ENCODE measurements around the gene CYSRT1.

The CYSRT1 gene

DNA sequence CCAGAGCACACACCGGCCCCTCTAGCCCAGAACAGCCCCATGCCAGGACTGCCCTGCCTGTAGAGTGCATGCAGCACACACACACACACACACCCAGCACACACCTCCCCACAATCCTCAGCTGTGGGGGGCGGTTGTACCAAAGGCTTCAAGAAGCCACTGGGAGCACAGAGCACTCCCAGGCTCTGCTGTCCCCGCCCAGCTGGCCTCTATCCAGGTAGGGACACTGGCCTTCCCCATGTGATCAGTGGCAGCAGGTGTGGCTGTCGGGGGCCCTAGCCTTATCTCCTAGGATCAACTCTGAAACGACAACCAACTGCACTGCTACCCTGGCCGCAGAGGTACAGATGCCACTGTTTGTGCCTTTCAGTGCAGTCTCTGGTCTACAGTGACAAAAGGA lies 38.6 kb upstream of the CYSRT1 start:
- Mint-ChIP-seq H3K4me1 (peaks cover 37% of the 10 kb centered on the region), H3K9me3 (no peaks in the 10 kb centered on the region)
- CTCF ChIA-PET, result no interaction called here

GRCh38 chr9:137187386-137187785 lies 37.6 kb upstream of the CYSRT1 start:
- peaks cover 32% of the 10 kb centered on the region for H3K36me3 Mint-ChIP-seq
- no peak for DNase-seq
- no peaks in the 10 kb centered on the region for H3K9me3 Mint-ChIP-seq
- H3K4me3 Mint-ChIP-seq, result peak overlapping the region; percentile 90
- peaks cover 10% of the 10 kb centered on the region for H3K27me3 Mint-ChIP-seq
- H3K4me1 Mint-ChIP-seq, result peaks cover 37% of the 10 kb centered on the region
- CTCF ChIA-PET, result interaction anchor here (1.2 to 3.1 kb wide), 5 partner anchors 8 to 141 kb away, joined by 3 to 21 read pairs (median 3); partner anchors contain the start of genes CYSRT1, RNF208 and RNF224
- peak overlapping the region; percentile 96 for H3K27ac Mint-ChIP-seq

More for the DNA sequence above, 38.6 kb upstream of the CYSRT1 start:
- Mint-ChIP-seq H3K27ac (peak overlapping the region; percentile 71), H3K36me3 (peaks cover 36% of the 10 kb centered on the region), H3K27me3 (peaks cover 10% of the 10 kb centered on the region), H3K4me3 (peak overlapping the region; percentile 90)
- DNase-seq, result no peak

DNA sequence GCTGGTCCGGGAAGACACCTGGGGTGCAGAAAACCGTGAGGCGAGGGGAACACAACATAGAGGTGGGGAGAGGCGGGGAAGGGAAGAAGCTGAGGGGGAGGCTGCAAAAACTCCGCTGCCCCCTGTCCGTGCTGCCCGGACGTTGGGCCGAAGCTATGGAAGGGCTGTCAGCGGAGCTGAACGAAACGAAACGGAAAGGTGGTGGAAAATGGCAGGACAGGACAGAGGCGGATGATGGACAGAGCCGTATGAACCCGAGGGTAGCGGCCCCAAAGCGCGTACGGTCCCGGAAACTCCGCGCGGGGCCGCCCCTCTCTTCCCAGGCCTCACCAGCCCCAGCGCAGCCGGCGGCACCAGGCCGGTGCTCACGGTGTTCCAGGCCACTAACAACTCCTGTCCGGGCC lies 36.9 kb upstream of the CYSRT1 start:
- no peaks in the 10 kb centered on the region for H3K9me3 Mint-ChIP-seq
- no peak for DNase-seq
- H3K4me3 Mint-ChIP-seq, result peak overlapping the region; percentile 90
- H3K36me3 Mint-ChIP-seq, result peaks cover 29% of the 10 kb centered on the region
- CTCF ChIA-PET, result interaction anchor here (1.2 to 3.1 kb wide), 6 partner anchors 9 to 141 kb away, joined by 3 to 21 read pairs (median 3); partner anchors contain the start of genes CYSRT1, RNF208 and RNF224
- peak overlapping the region; percentile 96 for H3K27ac Mint-ChIP-seq
- H3K27me3 Mint-ChIP-seq, result peaks cover 10% of the 10 kb centered on the region
- H3K4me1 Mint-ChIP-seq, result peaks cover 37% of the 10 kb centered on the region

- peak within 1 kb of the TSS; percentile 97 for H3K4me3 Mint-ChIP-seq
- H3K27ac Mint-ChIP-seq, result peak within 1 kb of the TSS; percentile 96
- DNase-seq, result peak; percentile 92
- CTCF ChIA-PET, result interaction anchor here (0.8 to 3.1 kb wide), 13 partner anchors 10 to 160 kb away, joined by 3 to 21 read pairs (median 4); partner anchors contain the start of genes CYSRT1, RNF208, RNF224 and TPRN
- H3K9me3 Mint-ChIP-seq, result no peaks in the 10 kb centered on the region
- peaks cover 10% of the 10 kb centered on the region for H3K27me3 Mint-ChIP-seq
- H3K4me1 Mint-ChIP-seq, result peaks cover 37% of the 10 kb centered on the region
- peaks cover 24% of the 10 kb centered on the region for H3K36me3 Mint-ChIP-seq
Observed at GRCh38 chr9:137188490-137189296, 36.3 kb upstream of the CYSRT1 start, which contains the start of the genes ANAPC2 and SSNA1. Gene ANAPC2, minus strand, starts transcription at chr9:137188560. Its CDS starts 28 bp downstream, at chr9:137188532. Gene SSNA1, plus strand, starts transcription at chr9:137188676. Its CDS starts 51 bp downstream, at chr9:137188727.

DNA sequence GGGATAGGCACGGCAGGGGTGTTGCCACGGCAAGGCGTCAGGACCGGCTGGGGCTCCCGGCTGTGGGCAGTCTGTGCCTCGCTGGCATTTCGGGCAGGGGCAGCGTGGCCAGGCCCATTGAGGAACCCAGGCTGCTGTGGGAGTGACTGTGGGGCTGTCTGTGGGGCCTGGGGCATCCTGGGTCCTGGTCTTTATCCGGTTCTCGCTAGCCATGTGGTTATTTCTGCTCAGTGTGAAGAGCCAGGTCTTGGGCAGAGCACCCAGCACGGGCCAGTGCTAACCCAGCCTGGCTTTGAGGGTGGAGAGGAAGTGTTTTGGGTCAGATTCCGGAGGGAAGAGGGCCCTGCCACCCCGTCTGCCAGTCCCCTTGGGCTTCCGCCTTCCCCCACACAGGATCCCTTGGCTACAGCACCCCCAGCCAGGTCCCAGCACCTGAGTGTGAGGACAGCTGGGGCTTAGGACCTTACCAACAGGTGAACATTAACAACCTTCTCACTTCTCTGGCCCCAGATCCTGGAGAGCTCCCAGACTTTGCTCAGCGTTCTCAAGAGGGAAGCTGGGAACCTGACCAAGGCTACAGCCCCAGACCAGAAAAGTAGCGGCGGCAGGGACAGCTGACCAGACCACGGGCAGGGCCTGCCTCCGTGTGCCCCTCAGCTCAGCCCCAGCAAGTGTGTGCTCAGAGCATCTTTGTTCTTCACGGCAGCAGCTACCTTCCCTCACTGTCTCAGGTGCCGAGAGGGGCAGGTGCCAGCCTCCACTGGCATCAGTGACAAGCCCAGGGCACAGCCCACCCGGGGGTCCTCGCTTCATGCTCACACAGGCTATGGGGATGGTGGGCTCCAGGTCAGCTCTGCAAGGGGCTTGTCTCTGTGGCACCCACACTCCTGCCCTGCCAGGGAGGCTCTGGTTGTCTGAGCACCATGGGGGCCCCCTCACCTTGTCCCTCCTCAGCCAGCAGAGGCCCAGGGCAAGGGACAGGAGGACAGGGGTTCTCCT lies 35.4 kb upstream of the CYSRT1 start:
- no peaks in the 10 kb centered on the region for H3K9me3 Mint-ChIP-seq
- CTCF ChIA-PET, result interaction anchor here (0.8 to 3.1 kb wide), 13 partner anchors 9 to 160 kb away, joined by 3 to 21 read pairs (median 4); partner anchors contain the start of genes CYSRT1, NDOR1, RNF208 and RNF224
- peaks cover 35% of the 10 kb centered on the region for H3K4me1 Mint-ChIP-seq
- H3K36me3 Mint-ChIP-seq, result peaks cover 16% of the 10 kb centered on the region
- peak overlapping the region; percentile 96 for H3K27ac Mint-ChIP-seq
- peaks cover 10% of the 10 kb centered on the region for H3K27me3 Mint-ChIP-seq
- H3K4me3 Mint-ChIP-seq, result peak overlapping the region; percentile 97
- DNase-seq, result no peak

GRCh38 chr9:137190315-137190856 lies 34.6 kb upstream of the CYSRT1 start:
- Mint-ChIP-seq H3K36me3 (peaks cover 16% of the 10 kb centered on the region), H3K9me3 (no peaks in the 10 kb centered on the region), H3K4me3 (peak overlapping the region; percentile 97), H3K27me3 (peaks cover 10% of the 10 kb centered on the region), H3K4me1 (peaks cover 35% of the 10 kb centered on the region), H3K27ac (no peak overlapping the region)
- DNase-seq, result no peak
- CTCF ChIA-PET, result interaction anchor here (1.1 to 3.1 kb wide), 4 partner anchors 14 to 50 kb away, joined by 3 to 21 read pairs (median 4); partner anchors contain the start of genes CYSRT1, NDOR1, RNF224 and SLC34A3

DNA sequence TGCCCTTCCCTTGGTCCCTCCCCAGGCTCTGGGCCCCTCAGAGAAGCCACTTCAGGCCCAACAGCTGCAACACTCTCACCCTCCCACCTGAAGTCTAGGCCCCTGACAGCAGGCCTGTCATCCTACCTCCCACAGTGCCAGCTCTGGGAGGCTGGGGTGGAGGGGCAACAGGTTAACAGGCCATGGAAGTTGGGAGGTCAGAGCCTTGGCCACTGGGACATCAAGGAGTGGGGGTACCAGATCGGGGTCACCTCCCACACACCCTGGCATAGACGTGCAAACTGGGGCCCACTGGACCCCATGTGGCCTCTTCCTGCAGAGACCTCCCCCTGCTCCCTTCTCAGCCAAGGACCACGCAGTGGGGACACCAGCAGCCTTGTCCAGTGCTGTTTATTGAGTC lies 33.7 kb upstream of the CYSRT1 start:
- Mint-ChIP-seq H3K4me1 (peaks cover 34% of the 10 kb centered on the region), H3K27me3 (peaks cover 10% of the 10 kb centered on the region), H3K9me3 (no peaks in the 10 kb centered on the region), H3K27ac (peak overlapping the region; percentile 42), H3K36me3 (peaks cover 16% of the 10 kb centered on the region), H3K4me3 (peak overlapping the region; percentile 61)
- DNase-seq, result no peak
- CTCF ChIA-PET, result interaction anchor here (1.1 to 1.6 kb wide), 2 partner anchors 13 to 40 kb away, joined by 3 read pairs; partner anchors contain the start of gene SLC34A3

DNA sequence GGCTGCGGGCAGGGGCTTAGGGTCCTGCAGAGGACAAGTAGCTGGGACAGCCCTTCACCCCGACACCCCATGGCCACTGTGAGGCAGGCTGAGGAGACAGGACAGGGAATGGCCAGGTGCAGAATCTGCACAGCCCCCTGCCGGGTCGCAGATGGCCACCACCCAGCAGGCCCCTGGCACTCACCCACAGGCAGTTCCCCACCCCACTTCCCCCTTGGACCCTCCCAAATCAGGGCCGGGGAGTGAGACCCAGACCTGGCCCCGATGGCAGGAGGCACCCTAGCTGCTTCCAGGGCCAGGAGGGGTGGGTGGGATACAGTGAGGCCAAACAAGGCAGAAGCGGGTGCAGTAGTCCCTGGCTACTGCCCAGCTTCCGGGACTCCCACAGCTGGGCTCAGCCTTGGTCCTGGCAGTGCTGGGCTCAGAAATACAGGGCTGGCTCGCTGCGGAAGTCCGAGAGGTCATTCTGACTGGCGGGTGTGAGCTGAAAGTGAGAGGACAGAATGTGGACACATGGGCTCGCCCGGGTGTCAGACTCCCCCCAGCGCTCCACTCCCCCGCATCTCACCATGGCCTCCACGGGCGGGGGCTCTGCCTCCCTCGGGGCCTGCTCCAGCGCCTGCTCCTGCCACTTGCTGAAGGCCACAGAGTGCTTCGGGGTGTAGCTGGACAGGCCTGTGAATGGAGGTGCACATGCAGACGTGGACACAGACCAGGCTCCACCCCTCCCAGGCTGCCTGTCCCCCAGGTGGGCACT lies 33.1 kb upstream of the CYSRT1 start:
- Mint-ChIP-seq H3K27me3 (peaks cover 10% of the 10 kb centered on the region), H3K9me3 (no peaks in the 10 kb centered on the region)
- CTCF ChIA-PET, result interaction anchor here (1.1 to 1.6 kb wide), 2 partner anchors 14 to 39 kb away, joined by 3 read pairs; partner anchors contain the start of gene SLC34A3

DNA sequence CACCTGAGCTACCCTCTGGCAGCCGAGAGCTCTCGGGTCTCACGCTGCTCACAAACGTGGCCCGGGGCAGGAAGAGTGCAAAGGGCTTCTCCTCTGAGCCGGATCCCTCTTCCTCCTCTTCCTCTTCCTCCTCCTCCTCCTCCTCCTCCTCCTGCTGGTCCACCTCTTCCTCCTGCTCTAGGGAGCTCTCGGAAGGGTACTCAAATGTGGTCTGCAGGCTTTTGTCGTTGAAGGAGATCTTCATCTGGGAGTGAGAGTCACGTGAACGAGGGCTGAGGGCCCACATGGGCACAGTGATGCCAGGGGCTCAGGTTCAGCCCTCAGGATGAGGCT lies 32.6 kb upstream of the CYSRT1 start:
- Mint-ChIP-seq H3K27ac (peak overlapping the region; percentile 45), H3K36me3 (peaks cover 13% of the 10 kb centered on the region), H3K4me1 (peaks cover 23% of the 10 kb centered on the region), H3K27me3 (peaks cover 10% of the 10 kb centered on the region), H3K4me3 (no peak overlapping the region), H3K9me3 (no peaks in the 10 kb centered on the region)
- DNase-seq, result no peak
- CTCF ChIA-PET, result interaction anchor here (1.0 to 1.6 kb wide), 2 partner anchors 14 to 30 kb away, joined by 3 read pairs; no protein-coding TSS in a partner anchor

More for the DNA sequence above, 33.1 kb upstream of the CYSRT1 start:
- H3K36me3 Mint-ChIP-seq, result peaks cover 13% of the 10 kb centered on the region
- H3K27ac Mint-ChIP-seq, result no peak overlapping the region
- DNase-seq, result no peak
- no peak overlapping the region for H3K4me3 Mint-ChIP-seq
- H3K4me1 Mint-ChIP-seq, result peaks cover 28% of the 10 kb centered on the region

DNA sequence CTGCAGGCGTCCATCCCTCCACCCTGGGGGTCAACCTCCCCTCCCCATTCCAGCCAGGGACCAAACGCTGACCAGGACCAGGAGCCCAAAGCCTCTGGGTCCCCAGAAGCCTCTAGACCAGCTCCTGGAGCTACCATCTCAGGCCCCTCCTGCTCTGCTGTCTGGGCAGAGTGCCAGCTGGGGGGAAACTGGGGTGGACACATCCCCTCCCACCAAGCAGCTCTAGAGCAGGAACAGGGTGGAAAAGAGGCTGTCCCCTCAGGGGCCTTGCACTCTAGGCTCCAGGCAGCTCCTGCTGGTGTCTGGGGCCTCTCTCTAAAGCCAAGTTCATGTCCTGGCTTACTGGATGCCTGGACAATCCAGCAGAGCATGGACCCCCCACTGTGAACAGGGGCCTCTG lies 32.1 kb upstream of the CYSRT1 start:
- Mint-ChIP-seq H3K4me3 (no peak overlapping the region), H3K36me3 (peaks cover 13% of the 10 kb centered on the region), H3K9me3 (no peaks in the 10 kb centered on the region), H3K4me1 (peaks cover 20% of the 10 kb centered on the region), H3K27ac (peak overlapping the region; percentile 45), H3K27me3 (peaks cover 8% of the 10 kb centered on the region)
- DNase-seq, result no peak
- CTCF ChIA-PET, result interaction anchor here (1.0 to 1.6 kb wide), 3 partner anchors 15 to 32 kb away, joined by 3 read pairs; partner anchors contain the start of gene CYSRT1

DNA sequence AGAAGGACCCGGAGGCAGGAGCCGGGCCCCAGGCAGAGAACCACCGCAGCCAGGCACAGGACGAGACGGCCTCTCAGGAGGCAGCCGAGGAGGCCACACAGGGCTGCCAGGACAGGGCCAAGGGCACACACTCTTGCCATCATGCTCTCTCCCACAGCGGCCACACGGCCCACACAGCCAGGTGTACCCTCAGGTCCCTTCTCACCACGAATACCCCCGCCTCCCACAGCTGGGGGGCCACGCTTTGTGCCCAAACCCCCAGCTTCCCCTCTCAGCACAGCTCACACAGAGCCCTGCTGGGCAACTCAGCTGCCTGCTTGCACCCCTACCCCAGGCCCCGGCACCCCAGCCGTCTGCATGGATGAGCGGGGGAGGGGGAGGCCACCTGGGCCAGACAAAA lies 31.2 kb upstream of the CYSRT1 start:
- H3K4me3 Mint-ChIP-seq, result no peak overlapping the region
- CTCF ChIA-PET, result interaction anchor here (1.0 kb wide), 1 partner anchor 31 kb away, joined by 3 read pairs; the partner anchor contains the start of gene CYSRT1
- H3K36me3 Mint-ChIP-seq, result peaks cover 11% of the 10 kb centered on the region
- H3K27me3 Mint-ChIP-seq, result peaks cover 8% of the 10 kb centered on the region
- no peak overlapping the region for H3K27ac Mint-ChIP-seq
- H3K4me1 Mint-ChIP-seq, result peaks cover 20% of the 10 kb centered on the region
- no peaks in the 10 kb centered on the region for H3K9me3 Mint-ChIP-seq
- DNase-seq, result no peak

GRCh38 chr9:137194388-137194787 lies 30.6 kb upstream of the CYSRT1 start:
- Mint-ChIP-seq H3K36me3 (peaks cover 7% of the 10 kb centered on the region), H3K4me3 (no peak overlapping the region), H3K27me3 (peaks cover 8% of the 10 kb centered on the region), H3K9me3 (no peaks in the 10 kb centered on the region), H3K4me1 (peaks cover 17% of the 10 kb centered on the region), H3K27ac (no peak overlapping the region)
- no peak for DNase-seq
- CTCF ChIA-PET, result no interaction called here

DNA sequence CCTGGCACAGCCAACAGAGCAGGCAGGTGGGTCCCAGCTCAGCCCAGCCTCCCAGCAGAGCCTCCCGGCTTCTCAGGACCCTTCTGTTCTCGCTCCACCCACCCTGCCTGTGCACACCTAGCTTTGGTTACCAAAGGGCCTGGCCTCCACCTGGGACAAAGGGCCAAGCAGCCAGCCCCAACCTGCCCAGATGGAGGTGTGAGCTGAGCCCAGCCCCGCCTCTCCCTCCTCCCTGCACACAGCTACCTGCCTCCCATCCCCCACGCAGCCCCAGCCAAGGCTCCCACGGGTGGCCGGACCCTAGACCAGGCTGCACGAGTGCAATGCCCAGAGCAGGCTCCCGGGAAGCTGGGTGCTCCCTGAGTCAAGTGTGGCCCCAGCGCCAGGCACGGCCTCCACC lies 30.1 kb upstream of the CYSRT1 start:
- peaks cover 11% of the 10 kb centered on the region for H3K27me3 Mint-ChIP-seq
- DNase-seq, result no peak
- H3K4me3 Mint-ChIP-seq, result no peak overlapping the region
- H3K27ac Mint-ChIP-seq, result no peak overlapping the region
- CTCF ChIA-PET, result no interaction called here
- no peaks in the 10 kb centered on the region for H3K9me3 Mint-ChIP-seq
- H3K4me1 Mint-ChIP-seq, result peaks cover 15% of the 10 kb centered on the region
- H3K36me3 Mint-ChIP-seq, result peaks cover 7% of the 10 kb centered on the region

Data from activated naive CD4-positive, alpha-beta T cell treated with anti-CD3 and anti-CD28 coated beads, Interleukin-2, amount 10 ng/mL, durations not matched to agents 7 days and 5 days (primary cell).